Measurements from ENCODE around the gene TDRD7.

Gene TDRD7

DNA sequence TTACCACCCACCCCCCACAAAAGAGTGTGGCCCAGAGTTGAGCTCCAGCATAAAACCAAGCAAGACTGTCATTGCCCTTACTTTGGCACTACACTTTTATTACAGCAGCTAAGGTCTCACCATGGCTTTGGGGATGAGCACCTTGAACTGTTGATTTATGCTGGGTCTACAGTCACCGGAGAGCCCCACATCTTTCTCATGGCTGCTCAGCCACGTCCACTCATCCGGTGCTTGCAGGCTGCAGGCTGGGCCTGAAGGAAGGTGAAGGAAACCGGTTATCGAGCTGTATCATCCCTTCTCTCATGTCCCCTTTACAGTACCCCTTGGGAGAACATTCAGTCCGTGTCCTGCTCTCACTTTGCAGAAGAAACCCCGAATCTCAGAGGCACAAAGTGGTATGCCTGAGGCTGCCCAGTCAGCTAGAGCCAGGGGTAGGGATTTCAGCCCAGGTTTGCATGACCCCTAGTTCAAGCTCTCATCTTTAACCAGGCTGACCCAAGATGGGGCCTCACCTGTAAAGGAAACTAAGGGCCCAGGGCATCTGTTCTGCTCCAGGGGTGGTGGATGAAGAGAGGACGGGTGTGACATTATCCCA lies 101.2 kb downstream of the TDRD7 start:
- H3K4me3 ChIP-seq (ENCODE audit: low read depth, low read length), result no peak overlapping the region
- no peak for DNase-seq
- TF ChIP-seq, protein P1, sequence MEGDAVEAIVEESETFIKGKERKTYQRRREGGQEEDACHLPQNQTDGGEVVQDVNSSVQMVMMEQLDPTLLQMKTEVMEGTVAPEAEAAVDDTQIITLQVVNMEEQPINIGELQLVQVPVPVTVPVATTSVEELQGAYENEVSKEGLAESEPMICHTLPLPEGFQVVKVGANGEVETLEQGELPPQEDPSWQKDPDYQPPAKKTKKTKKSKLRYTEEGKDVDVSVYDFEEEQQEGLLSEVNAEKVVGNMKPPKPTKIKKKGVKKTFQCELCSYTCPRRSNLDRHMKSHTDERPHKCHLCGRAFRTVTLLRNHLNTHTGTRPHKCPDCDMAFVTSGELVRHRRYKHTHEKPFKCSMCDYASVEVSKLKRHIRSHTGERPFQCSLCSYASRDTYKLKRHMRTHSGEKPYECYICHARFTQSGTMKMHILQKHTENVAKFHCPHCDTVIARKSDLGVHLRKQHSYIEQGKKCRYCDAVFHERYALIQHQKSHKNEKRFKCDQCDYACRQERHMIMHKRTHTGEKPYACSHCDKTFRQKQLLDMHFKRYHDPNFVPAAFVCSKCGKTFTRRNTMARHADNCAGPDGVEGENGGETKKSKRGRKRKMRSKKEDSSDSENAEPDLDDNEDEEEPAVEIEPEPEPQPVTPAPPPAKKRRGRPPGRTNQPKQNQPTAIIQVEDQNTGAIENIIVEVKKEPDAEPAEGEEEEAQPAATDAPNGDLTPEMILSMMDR (IDR thresholded peaks at IDR 0.05; ENCODE audit: low read depth, low read length, missing control alignments), result no peak
- no peak overlapping the region for H3K27ac ChIP-seq
- no peaks in the 10 kb centered on the region for H3K36me3 ChIP-seq (replicated peaks)
- in situ Hi-C loops (cut with HindIII; ENCODE audit: low pct_ligation_motif_present, low sequenced_read_pairs), result no loop called here
- no peaks in the 10 kb centered on the region for H3K27me3 ChIP-seq (replicated peaks)

DNA sequence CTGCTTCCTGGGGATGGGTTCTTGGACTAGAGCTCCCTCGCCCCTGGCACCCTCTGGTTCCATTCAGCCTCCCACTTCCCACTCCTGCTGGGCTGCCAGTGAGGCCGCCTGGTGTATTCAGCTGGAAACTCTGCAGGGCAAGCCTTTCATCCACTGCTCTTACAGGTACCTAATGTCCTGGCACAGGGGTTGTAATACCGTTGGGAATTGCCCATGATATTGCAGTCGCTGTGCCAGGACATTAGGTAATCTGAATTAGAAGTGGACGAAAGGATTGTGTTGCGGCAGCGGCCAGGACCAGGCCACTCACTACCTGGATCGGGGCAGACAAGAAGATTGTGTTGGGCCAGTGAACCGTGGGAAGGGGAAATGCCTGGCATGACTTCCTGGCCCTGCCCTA lies 102.6 kb downstream of the TDRD7 start:
- no peak for DNase-seq
- TF ChIP-seq, protein P1 (IDR thresholded peaks at IDR 0.05; ENCODE audit: low read depth, low read length, missing control alignments), result no peak
- H3K27me3 ChIP-seq (replicated peaks), result no peaks in the 10 kb centered on the region
- no peaks in the 10 kb centered on the region for H3K36me3 ChIP-seq (replicated peaks)
- in situ Hi-C loops (cut with HindIII; ENCODE audit: low pct_ligation_motif_present, low sequenced_read_pairs), result no loop called here
- H3K4me3 ChIP-seq (ENCODE audit: low read depth, low read length), result no peak overlapping the region
- no peak overlapping the region for H3K27ac ChIP-seq

DNA sequence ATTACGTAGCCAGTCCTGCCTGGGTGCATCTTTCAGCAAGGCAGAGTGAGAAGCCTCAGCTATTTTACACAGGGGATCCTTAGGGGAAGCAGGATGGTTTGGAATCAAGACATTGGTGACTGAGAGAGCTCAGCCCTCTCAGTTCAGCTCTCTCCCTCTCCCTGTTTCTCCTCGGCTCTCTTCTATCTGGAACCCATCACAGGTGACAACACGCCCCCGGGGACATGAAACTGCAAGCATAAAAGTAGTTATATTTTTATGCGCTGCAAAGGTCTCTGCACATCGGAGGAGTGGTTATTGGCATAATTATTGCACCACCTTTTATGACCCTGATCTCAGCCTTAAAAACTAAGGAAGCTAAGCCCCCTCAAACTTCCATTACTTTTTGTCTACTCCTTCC lies 103.8 kb downstream of the TDRD7 start:
- TF ChIP-seq, protein P1 (IDR thresholded peaks at IDR 0.05; ENCODE audit: low read depth, low read length, missing control alignments), result no peak
- Histone ChIP-seq H3K27ac (no peak overlapping the region), H3K27me3 (replicated peaks) (no peaks in the 10 kb centered on the region), H3K36me3 (replicated peaks) (no peaks in the 10 kb centered on the region), H3K4me3 (ENCODE audit: low read depth, low read length) (no peak overlapping the region)
- in situ Hi-C loops (cut with HindIII; ENCODE audit: low pct_ligation_motif_present, low sequenced_read_pairs), result no loop called here
- DNase-seq, result no peak

DNA sequence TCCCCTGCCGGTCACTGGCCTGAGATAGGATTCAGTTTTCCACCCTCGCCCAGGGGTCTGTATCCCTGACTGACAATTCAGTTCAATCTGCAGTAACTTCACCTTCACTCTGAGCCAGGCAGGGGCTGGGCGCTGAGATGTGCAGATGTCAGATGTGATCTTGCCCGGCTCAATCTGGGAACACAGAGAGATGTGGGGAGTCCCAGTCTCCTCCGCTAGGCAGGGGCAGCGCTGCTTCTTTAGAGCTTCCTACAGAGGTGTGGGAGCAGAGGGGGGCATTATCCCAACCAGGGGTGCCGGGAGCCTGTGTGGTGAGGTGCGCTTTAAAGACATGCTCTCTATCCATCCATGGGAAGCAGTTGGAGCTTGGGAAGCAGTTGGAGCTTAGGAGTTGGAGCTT lies 104.2 kb downstream of the TDRD7 start:
- no peak overlapping the region for H3K4me3 ChIP-seq (ENCODE audit: low read depth, low read length)
- no peak for DNase-seq
- H3K27me3 ChIP-seq (replicated peaks), result no peaks in the 10 kb centered on the region
- H3K27ac ChIP-seq, result no peak overlapping the region
- in situ Hi-C loops (cut with HindIII; ENCODE audit: low pct_ligation_motif_present, low sequenced_read_pairs), result no loop called here
- H3K36me3 ChIP-seq (replicated peaks), result no peaks in the 10 kb centered on the region
- TF ChIP-seq, protein P1 (IDR thresholded peaks at IDR 0.05; ENCODE audit: low read depth, low read length, missing control alignments), result no peak

DNA sequence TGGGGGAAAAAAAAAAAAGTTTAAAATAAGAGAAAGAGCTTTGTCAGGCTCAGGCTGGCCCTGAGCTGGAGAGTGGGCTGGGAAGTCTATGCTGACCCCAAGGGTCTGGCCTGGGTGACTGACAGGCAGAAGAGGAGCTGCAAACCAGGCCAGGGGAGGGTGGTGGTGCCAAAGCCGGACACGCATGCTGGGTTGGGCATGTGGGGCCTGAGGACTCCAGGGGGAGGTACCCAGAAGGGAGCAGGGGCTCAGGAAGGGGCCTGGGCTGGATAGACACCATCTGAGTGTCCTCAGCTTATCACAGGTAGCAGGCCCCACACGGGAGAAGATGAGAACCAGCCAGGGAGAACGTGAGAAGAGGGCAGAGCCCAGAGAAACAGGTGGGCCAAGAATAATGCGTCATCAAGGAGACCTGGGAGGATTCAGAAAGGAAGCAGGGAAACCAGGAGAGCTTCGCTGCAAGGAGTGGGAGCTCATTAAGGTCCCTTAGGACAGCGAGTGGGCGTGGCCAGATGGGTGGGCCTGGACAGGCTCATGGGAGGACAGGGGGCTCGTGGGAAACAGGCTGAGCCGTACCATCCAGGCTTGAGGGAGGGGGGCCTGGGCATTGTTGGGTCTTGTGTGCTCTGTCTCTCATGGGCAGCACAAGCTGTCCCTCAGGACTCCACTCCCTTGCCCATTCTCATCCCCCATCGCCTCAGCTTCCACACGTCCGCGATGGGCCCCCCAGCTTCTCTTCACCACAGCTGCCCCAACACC lies 105.6 kb downstream of the TDRD7 start:
- Histone ChIP-seq H3K27me3 (replicated peaks) (no peaks in the 10 kb centered on the region), H3K4me3 (ENCODE audit: low read depth, low read length) (no peak overlapping the region), H3K27ac (no peak overlapping the region), H3K36me3 (replicated peaks) (no peaks in the 10 kb centered on the region)
- in situ Hi-C loops (cut with HindIII; ENCODE audit: low pct_ligation_motif_present, low sequenced_read_pairs), result no loop called here
- TF ChIP-seq, protein P1 (IDR thresholded peaks at IDR 0.05; ENCODE audit: low read depth, low read length, missing control alignments), result no peak
- DNase-seq, result no peak

All from brain microvascular endothelial cell (primary cell).